ENCODE measurements around the gene LRP11. TPM values are rescaled to one million over a fixed set of nuclear protein-coding genes. Genes with fewer than 3 reads are reported as not detected.

The LRP11 gene
- total and polyA plus RNA-seq, 10 of the 15 experiments (the other 5 are each of a cell fraction or from before 2014, with no cell fraction given) = under 0.01 to 0.23 (median 0.03) TPM; not detected in 6

- Histone ChIP-seq H2AFZ (ENCODE audit: control insufficient read depth, low read depth, low read length) (no peak overlapping the region), H3K9me3 (replicated peaks; ENCODE audit: control insufficient read depth, insufficient read depth, low read length) (no peaks in the 10 kb centered on the region), H3K4me3 (no peak overlapping the region), H3K79me2 (ENCODE audit: control insufficient read depth, insufficient read depth, low read length) (no peaks in the 10 kb centered on the region), H3K4me1 (ENCODE audit: control insufficient read depth, insufficient read depth, low read length) (no peaks in the 10 kb centered on the region), H3K36me3 (ENCODE audit: control insufficient read depth in 2 of 2, insufficient read depth in 2 of 2, low read length in 1 of 2) (no peaks in the 10 kb centered on the region), H3K27me3 (replicated peaks in 1 of 2; ENCODE audit: control insufficient read depth in 2 of 2, insufficient read depth in 2 of 2, low read length in 1 of 2) (no peaks in the 10 kb centered on the region; a peak in 2 of 4 replicates), H3K27ac (ENCODE audit: control insufficient read depth, insufficient read depth) (no peak overlapping the region), H3K4me2 (ENCODE audit: control insufficient read depth, insufficient read depth) (no peak overlapping the region), H4K20me1 (ENCODE audit: control insufficient read depth, insufficient read depth) (no peaks in the 10 kb centered on the region), H3K9ac (ENCODE audit: control insufficient read depth, insufficient read depth, low read length) (no peak overlapping the region)
- intact Hi-C loops (cut with micrococcal nuclease; ENCODE audit: unreplicated experiment) = no loop called here
- in situ Hi-C loops (cut with MboI) = no loop called here
- ChIA-PET POLR2A (no interaction called here), RAD21 (ENCODE audit: unreplicated experiment) (no interaction called here), CTCF (no interaction called here), SMC1A (ENCODE audit: uncharacterized antibody, unreplicated experiment) (no interaction called here)
- ATAC-seq (no peak), DNase-seq (ENCODE audit: low read depth, low spot score) (no peak), FAIRE-seq (no peak)
- 14% methylated on average over 6 of the region's 6 CpGs for WGBS (ENCODE audit: insufficient coverage, insufficient replicate concordance, low lambda C conversion rate, missing lambda C conversion rate)
- no TSS peak for BruUV-seq (replicated peaks)
- TF ChIP-seq MEF2A (IDR thresholded peaks at IDR 0.05; ENCODE audit: insufficient read depth, low read depth, low read length) = no peak
- TF ChIP-seq E2F4 (IDR thresholded peaks at IDR 0.05; ENCODE audit: low read depth, low read length) = no peak
- no peak for TF ChIP-seq IKZF1 (conservative IDR thresholded peaks at IDR 0.05)
- TF ChIP-seq CHD2 (IDR thresholded peaks at IDR 0.05; ENCODE audit: borderline replicate concordance, low read depth, low read length) = no peak
- TF ChIP-seq POLR2AphosphoS5 (IDR thresholded peaks at IDR 0.05; ENCODE audit: low read length) = no peak
- no peak for TF ChIP-seq PRDM15 (CRISPR knock-in tag; IDR thresholded peaks at IDR 0.05)
- no peak for TF ChIP-seq CHD4 (IDR thresholded peaks at IDR 0.05)
- no peak for TF ChIP-seq TARDBP (IDR thresholded peaks at IDR 0.05; ENCODE audit: borderline replicate concordance)
- TF ChIP-seq ZNF207 (IDR thresholded peaks at IDR 0.05; ENCODE audit: borderline replicate concordance) = no peak
- TF ChIP-seq ZBTB11 (CRISPR knock-in tag; IDR thresholded peaks at IDR 0.05) = no peak
- TF ChIP-seq ATF7 (IDR thresholded peaks at IDR 0.05; ENCODE audit: low read depth) = no peak
- TF ChIP-seq IRF4 (IDR thresholded peaks at IDR 0.05; ENCODE audit: low read depth, low read length) = no peak
- no peak for TF ChIP-seq CEBPB (IDR thresholded peaks at IDR 0.05; ENCODE audit: borderline replicate concordance in 1 of 2, low read depth in 2 of 2, low read length in 2 of 2)
- no peak for TF ChIP-seq PAX8 (IDR thresholded peaks at IDR 0.05)
- no peak for TF ChIP-seq RCOR1 (conservative IDR thresholded peaks at IDR 0.05; ENCODE audit: low read depth, low read length)
- no peak for TF ChIP-seq MTA3 (IDR thresholded peaks at IDR 0.05; ENCODE audit: borderline replicate concordance, low read length)
- no peak for TF ChIP-seq CREB1 (IDR thresholded peaks at IDR 0.05; ENCODE audit: low read depth)
- no peak for TF ChIP-seq BHLHE40 (IDR thresholded peaks at IDR 0.05; ENCODE audit: borderline replicate concordance in 1 of 2, low read depth in 2 of 2, low read length in 1 of 2)
- TF ChIP-seq SUPT20H (IDR thresholded peaks at IDR 0.05; ENCODE audit: borderline replicate concordance, control insufficient read depth, low read depth, low read length) = no peak
Observed at GRCh38 chr6:149890629-149891045, 26.5 kb upstream of the LRP11 start.
